IPS-11a (cell line): Measurements from ENCODE around the gene GMPR2.

Experiments
- H3K4me3 ChIP-seq: one replicate; pipeline ENCODE4 v1.5.1; 2013; ENCODE audit warnings: low read depth, low read length, control low read depth

GMPR2 gene

GRCh38 chr14:24249230-24250021 lies 16.7 kb downstream of the GMPR2 start:
- H3K4me3 ChIP-seq, result no peak overlapping the region

- no peak overlapping the region for H3K4me3 ChIP-seq
These were observed 17.6 kb downstream of the GMPR2 start for GRCh38 chr14:24250354-24250753.

- no peak overlapping the region for H3K4me3 ChIP-seq
These were observed 19.2 kb downstream of the GMPR2 start for GRCh38 chr14:24251880-24252288.

- no peak overlapping the region for H3K4me3 ChIP-seq
These were observed 19.8 kb downstream of the GMPR2 start for GRCh38 chr14:24252289-24253124.

GRCh38 chr14:24253936-24254335 lies 21.2 kb downstream of the GMPR2 start:
- no peak overlapping the region for H3K4me3 ChIP-seq

GRCh38 chr14:24254630-24255392 lies 22.1 kb downstream of the GMPR2 start:
- no peak overlapping the region for H3K4me3 ChIP-seq

- no peak overlapping the region for H3K4me3 ChIP-seq
These were observed 22.7 kb downstream of the GMPR2 start for GRCh38 chr14:24255438-24255837.

GRCh38 chr14:24255931-24256711 lies 23.4 kb downstream of the GMPR2 start:
- H3K4me3 ChIP-seq, result no peak overlapping the region

- no peak overlapping the region for H3K4me3 ChIP-seq
These were observed 24.2 kb downstream of the GMPR2 start for GRCh38 chr14:24256960-24257359.

GRCh38 chr14:24258119-24258518 lies 25.4 kb downstream of the GMPR2 start:
- no peak overlapping the region for H3K4me3 ChIP-seq

GRCh38 chr14:24258548-24259265 lies 26.0 kb downstream of the GMPR2 start:
- no peak overlapping the region for H3K4me3 ChIP-seq

- no peak overlapping the region for H3K4me3 ChIP-seq
These were observed 26.7 kb downstream of the GMPR2 start for GRCh38 chr14:24259282-24260025.

GRCh38 chr14:24260026-24260779 lies 27.5 kb downstream of the GMPR2 start:
- no peak overlapping the region for H3K4me3 ChIP-seq

- no peak overlapping the region for H3K4me3 ChIP-seq
These were observed 28.0 kb downstream of the GMPR2 start for GRCh38 chr14:24260780-24261157.

GRCh38 chr14:24261256-24261968 lies 28.7 kb downstream of the GMPR2 start:
- no peak overlapping the region for H3K4me3 ChIP-seq

GRCh38 chr14:24261969-24262327 lies 29.2 kb downstream of the GMPR2 start:
- H3K4me3 ChIP-seq, result no peak overlapping the region

GRCh38 chr14:24262821-24263733 lies 30.3 kb downstream of the GMPR2 start, which contains the start of gene TGM1:
Gene TGM1 (minus strand): TSS chr14:24263177. CDS start chr14:24262352, 825 bp downstream.
- no peak within 1 kb of the TSS for H3K4me3 ChIP-seq
